Motor neuron (in vitro differentiated cells): ENCODE measurements around the gene SPRR4. TPM values are rescaled to one million over a fixed set of nuclear protein-coding genes. Genes with fewer than 3 reads are reported as not detected.
A peak's percentile ranks its signal among the peaks of the same experiment; 100 is the strongest.
"Not testable (repeated sequence)": the region's sequence is repeated elsewhere in the genome, so short reads cannot be mapped to it uniquely, and the experiment has no call there.

Experiments used
- ATAC-seq, 8 experiments: fragments of 200-7000 bp; cut with Tn5 transposase; replicated peaks in 6 of 8; 2 replicates each; pipeline ENCODE4 v1.8.0; 2021; ENCODE audit warnings: mild to moderate bottlenecking in 8 of 8, moderate library complexity in 8 of 8
- H3K27ac ChIP-seq, 2 donors: fragments of 250-450 bp; sonication (Bioruptor Pico); 2 replicates each; pipeline ENCODE4 v1.9.0; 2021; ENCODE audit warnings: antibody characterized with exemption in 2 of 2, mild to moderate bottlenecking in 2 of 2, moderate library complexity in 1 of 2
- H3K4me1 ChIP-seq, 2 donors: fragments of 250-450 bp; sonication (Bioruptor Pico); replicated peaks in 1 of 2; 2 replicates each; pipeline ENCODE4 v1.6.1; 2021; ENCODE audit warnings: antibody characterized with exemption in 2 of 2, mild to moderate bottlenecking in 2 of 2, moderate library complexity in 1 of 2
- H3K4me3 ChIP-seq, 5 donors: fragments of 250-450 bp; sonication (Bioruptor Pico); 2 replicates each; pipeline ENCODE4 v1.9.0; 2021; ENCODE audit warnings: antibody characterized with exemption in 5 of 5, mild to moderate bottlenecking in 5 of 5, moderate library complexity in 4 of 5
- WGBS, 10 experiments: fragments of 450-650 bp; shearing (Covaris generic); methylation state at CpG; one replicate each; pipeline ENCODE4 v1.0.0; 2022; 5-methylcytosine and 5-hydroxymethylcytosine counted together
- in situ Hi-C, 9 experiments: fragments of 400-800 bp; cut with MboI; loops; one replicate each; pipeline ENCODE4 v1.15.0; 2021; ENCODE audit warnings: low sequenced_read_pairs in 9 of 9, low pct_unique_long_range_greater_than_20kb in 2 of 9; ENCODE audit not compliant: unreplicated experiment in 9 of 9
- total RNA-seq, 8 experiments: library from RNA; unstranded; fragments of 300-600 nt; gene quantifications; 2 replicates each; pipeline versions ENCODE4 v1.2.3 to v1.2.4, GENCODE V29; 2022

SPRR4 gene
- total RNA-seq, 8 experiments from 2014 or later, result 0.29 to 1.7 TPM; not detected in 6

DNA sequence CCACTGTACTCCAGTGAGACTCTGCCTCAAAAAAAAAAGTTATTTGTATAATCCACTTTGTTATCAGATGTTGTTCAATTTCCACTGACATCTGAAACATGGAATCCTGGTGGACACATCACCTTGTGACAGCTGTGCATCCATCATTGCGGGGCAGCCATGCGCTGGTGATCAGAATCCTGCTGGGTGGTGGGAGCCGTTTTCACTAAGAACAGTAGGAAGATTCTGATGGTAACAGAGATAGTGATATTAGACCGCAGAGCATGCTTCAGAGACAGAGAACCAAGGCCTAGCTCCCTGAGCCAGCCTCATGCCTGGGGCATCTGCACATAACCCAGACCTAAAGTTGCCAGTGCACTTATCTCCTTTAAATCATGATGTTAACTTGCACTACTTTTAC, 28.0 kb downstream of the SPRR4 start:
- WGBS, 10 experiments, result 27 to 100% (median 69%) methylated on average over 1 to 4 of the region's 4 CpGs; no CpG with 5 or more reads in 3 of the 10 experiments
- in situ Hi-C loops, result no loop called here
- H3K27ac ChIP-seq, result no peak overlapping the region
- no peak for ATAC-seq
- no peak overlapping the region for H3K4me3 ChIP-seq
- no peaks in the 10 kb centered on the region for H3K4me1 ChIP-seq

DNA sequence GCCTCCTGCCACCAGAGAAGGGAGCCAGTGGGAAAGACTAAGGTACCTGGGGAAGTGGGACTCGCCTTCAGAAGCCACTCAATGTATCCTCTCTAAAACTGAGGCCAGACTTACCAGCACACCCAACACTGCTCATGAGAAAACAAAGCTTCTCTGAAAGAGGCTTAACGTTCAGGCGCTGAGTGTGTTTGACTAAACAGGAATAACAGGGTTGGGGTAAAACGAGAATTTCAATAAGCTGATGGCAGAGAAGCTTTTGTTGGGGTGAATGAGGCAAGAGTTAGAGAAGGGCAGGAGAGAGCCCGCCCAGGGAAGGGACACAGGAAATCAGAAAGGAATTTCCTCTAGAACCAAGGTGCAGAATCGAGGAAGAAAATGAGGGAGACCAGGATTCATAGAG, 29.4 kb downstream of the SPRR4 start:
- Histone ChIP-seq H3K27ac (no peak overlapping the region), H3K4me1 (no peaks in the 10 kb centered on the region), H3K4me3 (no peak overlapping the region)
- 0 to 74% (median 48%) methylated on average over 1 to 5 of the region's 6 CpGs for WGBS, 10 experiments
- ATAC-seq, result no peak
- in situ Hi-C loops, result no loop called here

DNA sequence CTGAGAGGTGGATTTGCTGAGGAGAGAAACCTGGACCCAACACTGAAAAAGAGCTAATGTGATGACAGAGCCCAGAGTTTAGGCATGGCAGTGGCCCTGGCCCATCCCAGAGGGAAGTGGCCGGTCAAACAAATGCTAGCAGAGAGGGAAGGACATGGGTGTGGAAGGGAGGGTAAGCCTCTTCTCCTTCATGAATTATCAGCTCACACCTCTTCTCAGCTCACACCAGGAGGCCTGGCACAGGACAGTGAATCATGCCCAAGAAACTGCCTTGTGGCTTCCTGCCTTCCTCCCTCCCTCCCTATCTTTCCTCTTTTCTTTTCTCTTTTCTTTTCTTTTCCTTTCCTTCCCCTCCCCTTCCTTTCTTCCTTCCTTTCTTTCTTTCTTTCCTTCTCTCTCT, 29.8 kb downstream of the SPRR4 start:
- Histone ChIP-seq H3K27ac (no peak overlapping the region), H3K4me3 (no peak overlapping the region), H3K4me1 (no peaks in the 10 kb centered on the region)
- 0 to 100% (median 60%) methylated on average over 1 of the region's 1 CpG; no CpG with 5 or more reads in 3 of the 10 experiments for WGBS, 10 experiments
- in situ Hi-C loops, result no loop called here
- ATAC-seq, result peak in 2 of 8 experiments; percentile 80 to 81

GRCh38 chr1:153001382-153001781, 30.9 kb downstream of the SPRR4 start, which contains the start of gene SPRR3:
SPRR3 (plus strand) TSS chr1:153001749; CDS start chr1:153003021, 1,272 bp downstream.
- H3K27ac ChIP-seq, result no peak within 1 kb of the TSS
- H3K4me1 ChIP-seq, result no peaks in the 10 kb centered on the region
- in situ Hi-C loops, result no loop called here
- ATAC-seq, result no peak
- WGBS, 10 experiments, result 0 to 60% (median 17%) methylated on average over 1 to 2 of the region's 2 CpGs; no CpG with 5 or more reads in 1 of the 10 experiments
- H3K4me3 ChIP-seq, result no peak within 1 kb of the TSS

- WGBS, 10 experiments, result 21 to 69% (median 56%) methylated on average over 1 to 8 of the region's 8 CpGs; no CpG with 5 or more reads in 2 of the 10 experiments
- H3K4me1 ChIP-seq, H3K4me3 ChIP-seq, ATAC-seq, in situ Hi-C loops, H3K27ac ChIP-seq: not testable (repeated sequence)
Measured at GRCh38 chr1:153011235-153011758, 40.8 kb downstream of the SPRR4 start.

GRCh38 chr1:153021829-153022228, 51.4 kb downstream of the SPRR4 start:
- H3K4me3 ChIP-seq, in situ Hi-C loops, ATAC-seq, H3K4me1 ChIP-seq, H3K27ac ChIP-seq: not testable (repeated sequence)
- 0 to 67% (median 40%) methylated on average over 1 to 2 of the region's 2 CpGs; no CpG with 5 or more reads in 5 of the 10 experiments for WGBS, 10 experiments

Other genes with a start within 250 kb of the SPRR4 start
- 1 to 10 TPM in 1 of 8 experiments, under 1 TPM in 5, not detected in 2; 0.20 to 1.8 (median 0.37) TPM for gene KPRP, start 212.6 kb upstream of the SPRR4 start, total RNA-seq
- gene LCE1F, start 195.5 kb upstream of the SPRR4 start, total RNA-seq, result not detected
- gene LCE1E, start 184.4 kb upstream of the SPRR4 start, total RNA-seq, result under 1 TPM in 3 of 8 experiments, not detected in 5; 0.23 to 0.95 (median 0.51) TPM
- gene LCE1D, start 173.9 kb upstream of the SPRR4 start, total RNA-seq, result not detected
- gene LCE1C, start 164.0 kb upstream of the SPRR4 start, total RNA-seq, result 1 to 10 TPM in 1 of 8 experiments, under 1 TPM in 1, not detected in 6; 0.76 to 1.0 TPM
- under 1 TPM in 3 of 8 experiments, not detected in 5; 0.24 to 0.66 (median 0.25) TPM for gene LCE1B, start 158.7 kb upstream of the SPRR4 start, total RNA-seq
- gene LCE1A, start 143.2 kb upstream of the SPRR4 start, total RNA-seq, result not detected
- 1 to 10 TPM in 1 of 8 experiments, under 1 TPM in 1, not detected in 6; 0.87 to 1.7 TPM for gene LCE6A, start 127.8 kb upstream of the SPRR4 start, total RNA-seq
- 1 to 10 TPM in 1 of 8 experiments, not detected in 7; 2.4 TPM for gene LCE7A, start 110.7 kb upstream of the SPRR4 start, total RNA-seq
- gene SMCP, start 92.3 kb upstream of the SPRR4 start, total RNA-seq, result not detected
- under 1 TPM in 5 of 8 experiments, not detected in 3; 0.13 to 0.90 (median 0.17) TPM for gene IVL, start 62.1 kb upstream of the SPRR4 start, total RNA-seq
- gene SPRR5, start 23.4 kb upstream of the SPRR4 start, total RNA-seq, result not detected
- not detected for gene SPRR1A, start 13.4 kb downstream of the SPRR4 start, total RNA-seq
- under 1 TPM in 2 of 8 experiments, not detected in 6; 0.50 to 0.85 TPM for gene SPRR3, start 31.1 kb downstream of the SPRR4 start, total RNA-seq
- not detected for gene SPRR1B, start 60.6 kb downstream of the SPRR4 start, total RNA-seq
- under 1 TPM in 1 of 8 experiments, not detected in 7; 0.52 TPM for gene SPRR2D, start 70.5 kb downstream of the SPRR4 start, total RNA-seq
- gene SPRR2A, start 86.9 kb downstream of the SPRR4 start, total RNA-seq, result under 1 TPM in 2 of 8 experiments, not detected in 6; 0.29 to 0.67 TPM
- not detected for gene SPRR2B, start 101.0 kb downstream of the SPRR4 start, total RNA-seq
- under 1 TPM in 1 of 8 experiments, not detected in 7; 0.54 TPM for gene SPRR2E, start 123.9 kb downstream of the SPRR4 start, total RNA-seq
- not detected for gene SPRR2F, start 142.9 kb downstream of the SPRR4 start, total RNA-seq
- 1 to 10 TPM in 1 of 8 experiments, under 1 TPM in 2, not detected in 5; 0.50 to 1.0 (median 0.90) TPM for gene SPRR2G, start 180.2 kb downstream of the SPRR4 start, total RNA-seq
- 1 to 10 TPM in 2 of 8 experiments, under 1 TPM in 1, not detected in 5; 0.50 to 2.0 (median 1.0) TPM for gene LELP1, start 232.8 kb downstream of the SPRR4 start, total RNA-seq
- under 1 TPM in 1 of 8 experiments, not detected in 7; 0.13 TPM for gene PRR9, start 246.9 kb downstream of the SPRR4 start, total RNA-seq